C4-2B (cell line): Measurements from ENCODE around the gene PAOX.

Source experiments
- CTCF ChIP-seq: fragments of 450-650 bp; conservative IDR thresholded peaks from 2 replicates; pipeline ENCODE4 v1.5.1; 2017; ENCODE audit warnings: mild to moderate bottlenecking
- ZFX ChIP-seq: fragments of 450-650 bp; IDR thresholded peaks from 2 replicates; pipeline ENCODE4 v1.6.1; 2017

- TF ChIP-seq CTCF (no peak), ZFX (peak; percentile 55; the same call in 1 of the 2 replicates)
Observed at GRCh38 chr10:133357285-133358161, 21.5 kb upstream of the PAOX start, which contains the start of gene FUOM.
